ENCODE measurements around the gene CYP19A1.
A peak's percentile ranks its signal among the peaks of the same experiment; 100 is the strongest.

CYP19A1 gene

GRCh38 chr15:51356983-51357382 is 18.6 kb upstream of the CYP19A1 start:
- no peak for DNase-seq

GRCh38 chr15:51356147-51356546 is 17.8 kb upstream of the CYP19A1 start:
- DNase-seq: no peak

- no peak for DNase-seq
Measured at GRCh38 chr15:51355096-51355495, 16.7 kb upstream of the CYP19A1 start.

GRCh38 chr15:51353976-51354375 is 15.6 kb upstream of the CYP19A1 start:
- DNase-seq: no peak

GRCh38 chr15:51350723-51351122 is 12.3 kb upstream of the CYP19A1 start:
- DNase-seq: no peak

GRCh38 chr15:51349156-51349844 is 10.9 kb upstream of the CYP19A1 start:
- DNase-seq: no peak

- DNase-seq: no peak
Measured at GRCh38 chr15:51348688-51349087, 10.3 kb upstream of the CYP19A1 start.

- DNase-seq: no peak
Measured at GRCh38 chr15:51346136-51346535, 7.7 kb upstream of the CYP19A1 start.

- no peak for DNase-seq
Measured at GRCh38 chr15:51343466-51343865, 5.1 kb upstream of the CYP19A1 start.

- no peak for DNase-seq
Measured at GRCh38 chr15:51342227-51342999, 4.0 kb upstream of the CYP19A1 start.

GRCh38 chr15:51341366-51342226 is 3.2 kb upstream of the CYP19A1 start, which contains the start of gene GLDN:
GLDN (plus strand) TSS chr15:51341655; CDS start chr15:51341685, 30 bp downstream.
- DNase-seq: peak; percentile 6

GRCh38 chr15:51335538-51336410 is 2.6 kb downstream of the CYP19A1 start:
- no peak for DNase-seq

GRCh38 chr15:51335087-51335486 is 3.3 kb downstream of the CYP19A1 start:
- no peak for DNase-seq

- DNase-seq: no peak
Measured at GRCh38 chr15:51334011-51334451, 4.4 kb downstream of the CYP19A1 start.

- no peak for DNase-seq
Measured at GRCh38 chr15:51333571-51333970, 4.8 kb downstream of the CYP19A1 start.

- no peak for DNase-seq
Measured at GRCh38 chr15:51332206-51333147, 5.9 kb downstream of the CYP19A1 start.

- no peak for DNase-seq
Measured at GRCh38 chr15:51331141-51331540, 7.3 kb downstream of the CYP19A1 start.

- DNase-seq: no peak
Measured at GRCh38 chr15:51328926-51329325, 9.5 kb downstream of the CYP19A1 start.

- DNase-seq: no peak
Measured at GRCh38 chr15:51327081-51327480, 11.3 kb downstream of the CYP19A1 start.

GRCh38 chr15:51325167-51325566 is 13.2 kb downstream of the CYP19A1 start:
- DNase-seq: no peak

GRCh38 chr15:51323749-51324148 is 14.6 kb downstream of the CYP19A1 start:
- DNase-seq: no peak

Measured in NCI-H1092 (cell line).